Uterus (tissue), 2 donors: ENCODE measurements around the gene MAK.

Source experiments
- POLR2A ChIP-seq, 2 donors: fragments of 450-650 bp; IDR thresholded peaks; one replicate each; pipeline ENCODE4 v1.6.1; 2016; ENCODE audit warnings: antibody characterized with exemption in 2 of 2, mild to moderate bottlenecking in 1 of 2, moderate library complexity in 1 of 2
- TF ChIP-seq, protein P1 (sequence below), 4 experiments: fragments of 200-600 bp in 2 of 4; fragments of 450-650 bp in 2 of 4; sonication (generic) in 2 of 4; IDR thresholded peaks; one replicate each; pipeline ENCODE4 v1.5.1; 2016 to 2019; ENCODE audit warnings: antibody characterized with exemption in 4 of 4, mild to moderate bottlenecking in 2 of 4, moderate library complexity in 1 of 4

DNA sequence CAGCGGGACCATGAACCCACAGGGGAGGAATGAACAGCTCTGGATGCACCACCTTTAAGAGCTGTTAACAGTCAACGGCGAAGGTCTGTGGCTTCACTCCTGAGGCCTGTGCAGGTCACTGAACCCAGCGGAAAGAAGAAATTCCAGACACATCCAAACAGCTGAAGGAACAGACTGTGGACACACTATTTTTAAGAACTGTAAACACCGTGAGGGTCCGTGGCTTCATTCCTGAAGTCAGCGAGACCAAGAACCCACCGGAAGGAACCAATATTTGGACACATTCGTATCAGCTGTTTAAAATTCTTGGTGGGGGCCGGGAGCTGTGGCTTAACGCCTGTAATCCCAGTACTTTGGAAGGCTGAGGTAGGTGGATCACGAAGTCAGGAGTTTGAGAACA is 96.1 kb downstream of the MAK start:
- TF ChIP-seq, protein P1, sequence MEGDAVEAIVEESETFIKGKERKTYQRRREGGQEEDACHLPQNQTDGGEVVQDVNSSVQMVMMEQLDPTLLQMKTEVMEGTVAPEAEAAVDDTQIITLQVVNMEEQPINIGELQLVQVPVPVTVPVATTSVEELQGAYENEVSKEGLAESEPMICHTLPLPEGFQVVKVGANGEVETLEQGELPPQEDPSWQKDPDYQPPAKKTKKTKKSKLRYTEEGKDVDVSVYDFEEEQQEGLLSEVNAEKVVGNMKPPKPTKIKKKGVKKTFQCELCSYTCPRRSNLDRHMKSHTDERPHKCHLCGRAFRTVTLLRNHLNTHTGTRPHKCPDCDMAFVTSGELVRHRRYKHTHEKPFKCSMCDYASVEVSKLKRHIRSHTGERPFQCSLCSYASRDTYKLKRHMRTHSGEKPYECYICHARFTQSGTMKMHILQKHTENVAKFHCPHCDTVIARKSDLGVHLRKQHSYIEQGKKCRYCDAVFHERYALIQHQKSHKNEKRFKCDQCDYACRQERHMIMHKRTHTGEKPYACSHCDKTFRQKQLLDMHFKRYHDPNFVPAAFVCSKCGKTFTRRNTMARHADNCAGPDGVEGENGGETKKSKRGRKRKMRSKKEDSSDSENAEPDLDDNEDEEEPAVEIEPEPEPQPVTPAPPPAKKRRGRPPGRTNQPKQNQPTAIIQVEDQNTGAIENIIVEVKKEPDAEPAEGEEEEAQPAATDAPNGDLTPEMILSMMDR (IDR thresholded peaks at IDR 0.05), result no peak
- TF ChIP-seq POLR2A (IDR thresholded peaks at IDR 0.05), result no peak
